GM19463 (cell line): ENCODE measurements around the gene LPIN2.

ENCODE experiments used
- ATAC-seq: cut with Tn5 transposase; IDR thresholded peaks from one replicate; pipeline ENCODE4 v1.9.1; 2021; ENCODE audit warnings: mild to moderate bottlenecking, moderate library complexity; ENCODE audit not compliant: unreplicated experiment

LPIN2 gene

DNA sequence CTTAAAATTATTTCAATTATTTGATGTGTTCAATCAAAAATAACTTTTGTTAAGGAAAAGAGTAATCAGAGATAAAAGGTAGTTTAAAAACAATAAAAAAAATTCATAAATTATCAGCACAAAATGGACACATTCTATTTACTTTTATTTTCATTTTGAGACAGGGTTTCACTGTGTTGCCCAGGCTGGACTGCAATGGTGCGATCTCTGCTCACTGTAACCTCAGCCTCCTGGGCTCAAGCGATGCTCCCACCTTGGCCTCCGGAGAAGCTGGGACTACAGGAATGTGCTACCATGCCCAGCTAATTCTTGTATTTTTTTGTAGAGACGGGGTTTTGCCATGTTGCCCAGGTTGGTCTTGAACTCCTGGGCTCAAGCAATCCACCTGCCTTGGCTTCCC lies 47.1 kb downstream of the LPIN2 start:
- ATAC-seq: no peak

DNA sequence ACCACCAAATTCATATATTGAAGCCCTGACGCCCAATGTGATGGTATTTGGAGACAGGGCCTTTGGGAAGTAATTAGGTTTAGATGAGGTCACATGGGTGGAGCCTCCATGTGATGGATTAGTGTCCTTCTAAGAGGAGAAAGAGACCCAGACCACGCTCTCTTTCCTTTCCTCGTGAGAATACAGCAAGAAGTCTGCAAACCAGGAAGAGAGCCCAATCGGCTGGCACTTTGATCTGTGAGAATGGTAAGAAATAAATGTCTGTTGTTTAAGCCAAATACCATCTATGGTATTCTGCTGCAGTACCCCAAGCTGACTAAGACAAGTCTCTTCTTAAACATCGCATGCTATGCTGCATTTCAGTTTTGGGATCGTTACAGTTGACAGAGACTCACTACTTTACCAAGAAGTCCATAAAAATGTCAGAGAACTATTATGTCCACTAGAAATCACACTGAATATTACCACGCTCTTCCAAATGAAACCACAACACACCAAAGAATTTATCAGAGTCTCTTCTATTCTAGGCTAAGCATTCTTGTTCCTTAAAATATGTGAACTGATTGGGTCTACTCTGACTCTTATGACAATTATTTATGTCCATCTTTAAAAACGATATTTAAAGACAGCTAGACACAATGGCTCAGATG lies 48.5 kb downstream of the LPIN2 start:
- ATAC-seq: no peak
